H7 (cell line): ENCODE measurements around the gene FBXO42. TPM values are rescaled to one million over a fixed set of nuclear protein-coding genes. Genes with fewer than 3 reads are reported as not detected.

Source experiments
- DNase-seq: peaks from one replicate; pipeline ENCODE4 v3.0.0; 2012
- H3K27me3 ChIP-seq: 2 replicates; pipeline ENCODE4 v1.6.0; 2011; ENCODE audit warnings: mild to moderate bottlenecking, low read length; ENCODE audit not compliant: control insufficient read depth, insufficient read depth
- H3K36me3 ChIP-seq: replicated peaks from 2 replicates; pipeline ENCODE4 v1.5.1; 2011; ENCODE audit warnings: low read length; ENCODE audit not compliant: control insufficient read depth, insufficient read depth
- H3K4me3 ChIP-seq: 2 replicates; pipeline ENCODE4 v1.5.1; 2011; ENCODE audit warnings: low read depth, mild to moderate bottlenecking, control low read depth, low read length, moderate library complexity; ENCODE audit not compliant: insufficient read depth
- total RNA-seq: library from RNA; depleted of rRNA; stranded (reverse); fragments of >200 nt; shearing (Covaris generic); gene quantifications from 2 replicates; pipeline ENCODE4 v1.2.3, GENCODE V29; 2014; rRNA removed

Gene FBXO42
- total RNA-seq, 1 experiment from 2014 or later = 40.4 TPM

DNA sequence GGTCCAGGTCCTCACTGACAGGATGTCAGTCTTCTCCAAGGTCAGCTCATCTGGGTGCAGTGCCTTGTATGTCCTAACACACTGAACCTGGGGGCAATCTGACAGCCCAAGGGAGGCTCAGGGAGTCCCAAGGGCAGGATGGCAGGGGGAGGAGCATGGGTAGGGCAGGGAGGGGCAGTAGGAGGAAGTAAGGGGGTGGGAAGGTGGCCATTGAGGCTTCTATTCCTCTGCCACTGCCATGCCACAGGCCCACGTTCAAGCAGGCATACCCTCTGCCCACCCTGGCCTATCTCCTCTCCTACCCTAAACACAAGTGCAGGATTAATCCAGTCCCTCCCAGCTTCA lies 153.2 kb downstream of the FBXO42 start:
- no peaks in the 10 kb centered on the region for H3K27me3 ChIP-seq
- no peak overlapping the region for H3K4me3 ChIP-seq
- no peak for DNase-seq
- H3K36me3 ChIP-seq = peaks cover 9% of the 10 kb centered on the region

DNA sequence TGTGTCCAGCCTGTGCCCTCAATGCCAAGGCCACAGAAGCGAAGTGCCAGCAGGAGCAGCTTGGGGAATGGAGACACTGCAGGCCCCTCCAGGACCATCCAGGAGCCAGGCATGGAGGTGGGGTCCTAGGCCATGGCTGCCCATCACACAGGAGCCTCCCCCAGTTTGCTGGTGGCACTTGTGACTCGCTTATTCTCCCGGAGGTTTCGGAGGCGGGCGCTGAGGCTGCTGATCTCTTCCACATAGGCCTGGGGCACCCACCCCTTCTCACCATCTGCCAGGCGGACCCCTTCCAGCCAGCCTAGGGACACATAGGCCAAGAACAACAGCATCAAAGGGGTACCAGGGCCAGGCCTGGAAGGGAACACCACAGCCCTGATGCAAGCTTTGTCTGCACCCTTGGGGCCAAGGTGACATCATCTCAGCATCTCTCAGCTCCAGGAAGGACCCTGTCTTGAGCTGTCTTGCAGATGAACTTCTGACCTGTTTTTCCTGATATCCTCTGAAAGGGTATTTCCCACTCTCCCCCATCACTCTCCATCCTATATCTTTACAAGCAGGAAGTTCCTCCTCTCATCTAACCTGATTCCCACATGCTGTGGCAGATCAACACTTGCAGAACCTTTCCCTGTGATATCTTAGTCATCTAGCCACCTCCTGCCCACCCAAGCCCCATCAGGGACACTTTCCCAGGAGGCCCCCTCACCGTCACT lies 153.7 kb downstream of the FBXO42 start:
- H3K4me3 ChIP-seq = no peak overlapping the region
- H3K36me3 ChIP-seq = peaks cover 6% of the 10 kb centered on the region
- DNase-seq = no peak
- H3K27me3 ChIP-seq = no peaks in the 10 kb centered on the region

DNA sequence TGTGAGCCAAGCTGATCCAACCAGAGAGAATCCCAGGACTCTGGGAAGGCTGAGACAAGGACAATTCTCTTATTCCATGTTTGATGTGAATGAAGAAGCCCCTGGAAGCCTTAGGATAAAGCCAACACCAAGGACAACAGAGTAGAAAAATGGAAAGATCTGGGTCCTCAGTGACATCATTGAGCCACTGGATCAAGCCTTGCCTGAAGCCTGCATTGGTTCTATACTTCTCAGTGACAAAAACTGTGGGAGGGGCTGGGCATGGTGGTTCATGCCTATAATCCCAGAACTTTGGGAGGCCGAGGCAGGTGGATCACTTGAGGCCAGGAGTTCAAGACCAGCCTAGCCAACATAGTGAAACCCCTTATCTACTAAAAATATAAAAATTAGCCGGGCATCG lies 155.4 kb downstream of the FBXO42 start:
- Histone ChIP-seq H3K27me3 (no peaks in the 10 kb centered on the region), H3K36me3 (peaks cover 3% of the 10 kb centered on the region)

More for the DNA sequence above, 155.4 kb downstream of the FBXO42 start:
- H3K4me3 ChIP-seq = no peak overlapping the region
- no peak for DNase-seq

Other genes with a start within 250 kb of the FBXO42 start
- 43.3 and 63.5 TPM in 2 replicates for gene EPHA2, start 196.4 kb downstream of the FBXO42 start, total RNA-seq
- 16.2 and 21.0 TPM in 2 replicates for gene ARHGEF19, start 139.8 kb downstream of the FBXO42 start, total RNA-seq
- gene CPLANE2, start 115.3 kb downstream of the FBXO42 start, total RNA-seq = 6.4 and 9.1 TPM in 2 replicates
- 111 and 124 TPM in 2 replicates for gene SZRD1, start 14.8 kb upstream of the FBXO42 start, total RNA-seq
- 0.07 TPM in 1 of 2 replicates, not detected in the other for gene SPATA21, start 84.9 kb upstream of the FBXO42 start, total RNA-seq
- 69.5 and 80.0 TPM in 2 replicates for gene NECAP2, start 88.2 kb upstream of the FBXO42 start, total RNA-seq
- under 0.01 TPM in 2 replicates for gene RNU1-1, start 161.8 kb upstream of the FBXO42 start, total RNA-seq